Skin of body (tissue), 2 donors: ENCODE measurements around the gene PCDHA11. TPM values are rescaled to one million over a fixed set of nuclear protein-coding genes. Genes with fewer than 3 reads are reported as not detected.
"Not testable (repeated sequence)": the region's sequence is repeated elsewhere in the genome, so short reads cannot be mapped to it uniquely, and the experiment has no call there.

Experiments
- DNase-seq: peaks from one replicate; lab custom pipeline; 2025; lab: John Stamatoyannopoulos, UW
- total RNA-seq: library from RNA; depleted of rRNA; stranded (reverse); fragments of >200 nt; gene quantifications from one replicate; pipeline ENCODE4 v1.2.3, GENCODE V29; 2014

PCDHA11 gene, protein sequence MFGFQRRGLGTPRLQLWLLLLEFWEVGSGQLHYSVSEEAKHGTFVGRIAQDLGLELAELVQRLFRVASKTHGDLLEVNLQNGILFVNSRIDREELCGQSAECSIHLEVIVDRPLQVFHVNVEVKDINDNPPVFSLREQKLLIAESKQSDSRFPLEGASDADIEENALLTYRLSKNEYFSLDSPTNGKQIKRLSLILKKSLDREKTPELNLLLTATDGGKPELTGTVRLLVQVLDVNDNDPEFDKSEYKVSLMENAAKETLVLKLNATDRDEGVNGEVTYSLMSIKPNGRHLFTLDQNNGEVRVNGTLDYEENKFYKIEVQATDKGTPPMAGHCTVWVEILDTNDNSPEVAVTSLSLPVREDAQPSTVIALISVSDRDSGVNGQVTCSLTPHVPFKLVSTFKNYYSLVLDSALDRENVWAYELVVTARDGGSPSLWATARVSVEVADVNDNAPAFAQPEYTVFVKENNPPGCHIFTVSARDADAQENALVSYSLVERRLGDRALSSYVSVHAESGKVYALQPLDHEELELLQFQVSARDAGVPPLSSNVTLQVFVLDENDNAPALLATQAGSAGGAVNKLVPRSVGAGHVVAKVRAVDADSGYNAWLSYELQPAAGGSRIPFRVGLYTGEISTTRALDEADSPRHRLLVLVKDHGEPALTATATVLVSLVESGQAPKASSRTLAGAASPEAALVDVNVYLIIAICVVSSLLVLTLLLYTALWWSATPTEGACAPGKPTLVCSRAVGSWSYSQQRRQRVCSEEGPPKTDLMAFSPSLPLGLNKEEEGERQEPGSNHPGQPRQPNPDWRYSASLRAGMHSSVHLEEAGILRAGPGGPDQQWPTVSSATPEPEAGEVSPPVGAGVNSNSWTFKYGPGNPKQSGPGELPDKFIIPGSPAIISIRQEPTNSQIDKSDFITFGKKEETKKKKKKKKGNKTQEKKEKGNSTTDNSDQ
- 0.39 TPM for total RNA-seq

DNA sequence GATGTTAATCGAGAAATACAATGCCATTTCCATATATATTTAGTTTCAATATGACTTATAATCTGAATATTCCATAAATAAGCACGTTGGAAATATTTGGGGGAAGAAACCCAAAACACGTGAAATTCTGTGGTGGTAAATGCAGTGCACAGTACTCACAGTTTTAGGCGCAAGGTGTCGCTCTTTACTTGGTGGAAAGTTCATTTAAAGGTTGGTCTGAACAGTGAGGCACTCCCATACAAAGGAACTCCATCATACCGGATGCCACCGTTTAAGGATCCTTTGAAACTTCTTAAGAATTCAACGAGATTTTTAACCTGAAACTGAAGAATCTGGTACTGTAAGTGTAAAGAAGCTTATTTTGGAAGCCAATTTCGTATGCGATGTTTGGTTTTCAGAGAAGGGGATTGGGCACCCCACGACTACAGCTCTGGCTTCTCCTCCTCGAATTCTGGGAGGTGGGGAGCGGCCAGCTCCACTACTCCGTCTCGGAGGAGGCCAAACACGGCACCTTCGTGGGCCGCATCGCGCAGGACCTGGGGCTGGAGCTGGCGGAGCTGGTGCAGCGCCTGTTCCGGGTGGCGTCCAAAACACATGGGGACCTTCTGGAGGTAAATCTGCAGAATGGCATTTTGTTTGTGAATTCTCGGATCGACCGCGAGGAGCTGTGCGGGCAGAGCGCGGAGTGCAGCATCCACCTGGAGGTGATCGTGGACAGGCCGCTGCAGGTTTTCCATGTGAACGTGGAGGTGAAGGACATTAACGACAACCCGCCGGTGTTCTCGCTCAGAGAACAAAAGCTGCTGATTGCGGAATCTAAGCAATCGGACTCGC lies at the start of gene PCDHA11:
Gene PCDHA11, plus strand, starts transcription at position 237 of the 834 bp plus-strand sequence. Its CDS starts 147 bp downstream, at position 384.
- DNase-seq: no peak

DNA sequence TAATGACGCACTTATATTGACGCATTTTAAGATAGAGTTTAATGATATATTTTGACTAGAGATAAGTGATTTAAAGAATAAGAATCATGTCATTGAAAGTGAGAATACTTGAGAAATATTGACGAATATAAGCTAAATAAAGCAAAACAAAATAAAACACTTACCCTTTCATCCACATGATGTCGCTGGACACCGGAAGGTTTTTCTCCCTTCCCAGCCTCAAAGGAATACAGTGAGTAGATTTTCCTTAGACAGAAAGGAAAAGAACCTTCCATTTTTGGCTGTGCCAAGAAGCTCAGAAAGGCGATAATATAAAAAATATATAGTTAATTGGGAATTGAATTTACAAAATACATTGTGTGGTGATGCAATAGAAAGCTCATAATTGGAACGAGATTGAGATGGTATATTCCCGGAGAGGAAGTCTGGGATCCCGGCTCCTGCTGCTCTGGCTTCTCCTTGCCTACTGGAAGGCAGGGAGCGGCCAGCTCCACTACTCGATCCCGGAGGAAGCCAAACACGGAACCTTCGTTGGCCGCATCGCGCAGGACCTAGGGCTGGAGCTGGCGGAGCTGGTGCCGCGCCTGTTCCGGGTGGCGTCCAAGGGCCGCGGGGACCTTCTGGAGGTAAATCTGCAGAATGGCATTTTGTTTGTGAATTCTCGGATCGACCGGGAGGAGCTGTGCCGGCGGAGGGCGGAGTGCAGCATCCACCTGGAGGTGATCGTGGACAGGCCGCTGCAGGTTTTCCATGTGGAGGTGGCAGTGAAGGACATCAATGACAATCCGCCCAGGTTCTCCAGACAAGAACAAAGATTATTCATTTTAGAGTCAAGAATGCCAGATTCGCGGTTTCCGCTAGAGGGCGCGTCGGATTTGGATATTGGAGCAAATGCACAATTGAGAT lies 47.1 kb upstream of the PCDHA11 start, which contains the start of gene PCDHA5:
Gene PCDHA5, plus strand, starts transcription at position 239 of the 906 bp plus-strand sequence.
- no peak for DNase-seq

DNA sequence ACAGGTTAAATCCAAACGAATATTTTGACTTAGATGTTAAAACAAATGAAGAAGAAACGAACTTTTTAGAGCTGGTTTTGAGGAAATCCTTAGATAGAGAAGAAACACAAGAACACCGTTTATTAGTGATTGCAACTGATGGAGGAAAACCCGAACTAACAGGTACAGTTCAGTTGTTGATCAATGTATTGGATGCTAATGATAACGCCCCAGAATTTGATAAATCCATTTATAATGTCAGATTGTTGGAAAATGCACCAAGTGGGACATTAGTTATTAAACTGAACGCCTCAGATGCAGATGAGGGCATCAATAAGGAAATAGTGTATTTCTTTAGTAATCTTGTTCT lies 46.5 kb upstream of the PCDHA11 start:
- DNase-seq: no peak

DNA sequence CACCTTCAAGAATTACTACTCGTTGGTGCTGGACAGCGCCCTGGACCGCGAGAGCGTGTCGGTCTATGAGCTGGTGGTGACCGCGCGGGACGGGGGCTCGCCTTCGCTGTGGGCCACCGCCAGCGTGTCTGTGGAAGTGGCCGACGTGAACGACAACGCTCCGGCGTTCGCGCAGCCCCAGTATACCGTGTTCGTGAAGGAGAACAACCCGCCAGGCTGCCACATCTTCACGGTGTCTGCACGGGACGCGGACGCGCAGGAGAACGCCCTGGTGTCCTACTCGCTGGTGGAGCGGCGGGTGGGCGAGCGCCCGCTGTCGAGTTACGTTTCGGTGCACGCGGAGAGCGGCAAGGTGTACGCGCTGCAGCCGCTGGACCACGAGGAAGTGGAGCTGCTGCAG lies 45.8 kb upstream of the PCDHA11 start:
- DNase-seq: not testable (repeated sequence)

DNA sequence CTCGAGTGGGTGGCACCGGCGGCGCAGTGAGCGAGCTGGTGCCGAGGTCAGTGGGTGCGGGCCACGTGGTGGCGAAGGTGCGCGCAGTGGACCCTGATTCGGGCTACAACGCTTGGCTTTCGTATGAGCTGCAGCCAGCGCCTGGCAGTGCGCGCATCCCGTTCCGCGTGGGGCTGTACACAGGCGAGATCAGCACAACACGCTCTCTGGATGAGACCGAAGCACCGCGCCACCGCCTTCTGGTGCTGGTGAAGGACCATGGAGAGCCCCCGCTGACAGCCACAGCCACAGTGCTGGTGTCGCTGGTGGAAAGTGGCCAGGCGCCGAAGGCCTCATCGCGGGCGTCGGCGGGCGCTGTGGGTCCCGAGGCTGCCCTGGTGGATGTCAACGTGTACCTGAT lies 45.3 kb upstream of the PCDHA11 start:
- DNase-seq: no peak

DNA sequence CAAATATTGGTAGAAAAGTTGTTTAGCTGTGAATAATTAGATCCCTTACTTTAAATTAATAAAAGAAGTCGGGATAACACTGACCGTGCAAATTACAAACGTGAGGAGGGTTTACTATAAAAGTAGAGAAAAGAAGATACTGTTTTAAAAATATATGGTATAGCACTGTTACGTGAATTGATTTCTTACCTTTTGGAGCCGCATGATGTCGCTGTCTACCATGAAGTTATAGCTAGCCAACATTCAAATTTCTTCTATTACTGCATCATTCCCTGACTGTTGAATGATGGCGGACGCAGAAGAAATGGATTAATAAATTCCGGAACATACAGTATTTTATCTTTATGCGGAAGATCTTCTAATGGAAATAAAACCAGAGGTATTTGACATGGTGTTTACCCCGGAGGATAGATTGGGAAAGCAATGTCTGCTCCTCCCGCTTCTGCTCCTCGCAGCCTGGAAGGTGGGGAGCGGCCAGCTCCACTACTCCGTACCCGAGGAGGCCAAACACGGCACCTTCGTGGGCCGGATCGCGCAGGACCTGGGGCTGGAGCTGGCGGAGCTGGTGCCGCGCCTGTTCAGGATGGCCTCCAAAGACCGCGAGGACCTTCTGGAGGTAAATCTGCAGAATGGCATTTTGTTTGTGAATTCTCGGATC lies 40.9 kb upstream of the PCDHA11 start, which contains the start of gene PCDHA6:
Gene PCDHA6, plus strand, starts transcription at position 257 of the 658 bp plus-strand sequence. Its CDS starts 132 bp downstream, at position 389.
- DNase-seq: no peak

DNA sequence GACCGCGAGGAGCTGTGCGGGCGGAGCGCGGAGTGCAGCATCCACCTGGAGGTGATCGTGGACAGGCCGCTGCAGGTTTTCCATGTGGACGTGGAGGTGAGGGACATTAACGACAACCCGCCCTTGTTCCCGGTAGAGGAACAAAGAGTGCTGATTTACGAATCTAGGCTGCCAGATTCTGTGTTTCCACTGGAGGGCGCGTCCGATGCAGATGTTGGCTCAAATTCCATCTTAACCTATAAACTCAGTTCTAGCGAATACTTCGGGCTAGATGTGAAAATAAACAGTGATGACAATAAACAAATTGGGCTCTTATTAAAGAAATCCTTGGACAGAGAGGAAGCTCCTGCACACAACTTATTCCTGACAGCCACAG lies 40.4 kb upstream of the PCDHA11 start:
- DNase-seq: no peak

DNA sequence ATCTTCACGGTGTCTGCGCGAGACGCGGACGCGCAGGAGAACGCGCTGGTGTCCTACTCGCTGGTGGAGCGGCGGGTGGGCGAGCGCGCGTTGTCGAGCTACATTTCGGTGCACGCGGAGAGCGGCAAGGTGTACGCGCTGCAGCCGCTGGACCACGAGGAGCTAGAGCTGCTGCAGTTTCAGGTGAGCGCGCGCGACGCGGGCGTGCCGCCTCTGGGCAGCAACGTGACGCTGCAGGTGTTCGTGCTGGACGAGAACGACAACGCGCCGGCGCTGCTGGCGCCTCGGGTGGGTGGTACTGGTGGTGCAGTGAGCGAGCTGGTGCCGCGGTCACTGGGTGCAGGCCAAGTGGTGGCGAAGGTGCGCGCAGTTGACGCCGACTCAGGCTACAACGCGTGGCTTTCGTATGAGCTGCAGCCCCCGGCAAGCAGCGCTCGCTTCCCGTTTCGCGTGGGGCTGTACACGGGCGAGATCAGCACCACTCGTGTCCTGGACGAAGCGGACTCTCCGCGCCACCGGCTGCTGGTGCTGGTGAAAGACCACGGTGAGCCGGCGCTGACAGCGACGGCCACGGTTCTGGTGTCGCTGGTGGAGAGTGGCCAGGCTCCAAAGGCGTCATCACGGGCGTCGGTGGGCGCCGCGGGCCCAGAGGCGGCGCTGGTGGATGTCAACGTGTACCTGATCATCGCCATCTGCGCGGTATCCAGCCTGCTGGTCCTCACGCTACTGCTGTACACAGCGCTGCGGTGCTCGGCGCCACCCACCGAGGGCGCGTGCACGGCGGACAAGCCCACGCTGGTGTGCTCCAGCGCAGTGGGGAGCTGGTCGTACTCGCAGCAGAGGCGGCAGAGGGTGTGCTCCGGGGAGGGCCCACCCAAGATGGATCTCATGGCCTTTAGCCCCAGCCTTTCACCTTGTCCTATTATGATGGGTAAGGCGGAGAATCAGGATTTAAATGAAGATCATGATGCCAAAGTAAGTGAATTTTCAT lies 39.0 kb upstream of the PCDHA11 start:
- DNase-seq: not testable (repeated sequence)

DNA sequence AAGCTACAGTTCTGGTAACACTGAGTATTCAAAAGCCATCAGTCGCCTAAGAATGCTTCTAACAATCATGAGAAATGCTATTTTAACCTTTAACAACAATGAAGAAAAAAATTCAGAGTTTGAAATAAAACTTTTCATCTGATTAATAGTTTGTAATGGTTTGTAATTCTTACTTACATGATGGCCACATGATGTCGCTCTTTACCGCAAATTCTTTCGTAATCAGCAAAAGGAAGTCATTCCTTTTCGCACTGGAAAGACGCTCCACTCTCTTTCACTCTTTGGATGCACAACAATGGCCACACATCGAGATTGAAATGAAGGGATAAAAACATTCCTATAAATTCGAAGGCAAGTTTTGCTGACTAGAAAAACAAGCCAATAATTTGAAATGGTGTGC lies 34.8 kb upstream of the PCDHA11 start, which contains the start of gene PCDHA7:
Gene PCDHA7, plus strand, starts transcription at position 277 of the 400 bp plus-strand sequence. Its CDS starts 115 bp downstream, at position 392.
- DNase-seq: no peak

DNA sequence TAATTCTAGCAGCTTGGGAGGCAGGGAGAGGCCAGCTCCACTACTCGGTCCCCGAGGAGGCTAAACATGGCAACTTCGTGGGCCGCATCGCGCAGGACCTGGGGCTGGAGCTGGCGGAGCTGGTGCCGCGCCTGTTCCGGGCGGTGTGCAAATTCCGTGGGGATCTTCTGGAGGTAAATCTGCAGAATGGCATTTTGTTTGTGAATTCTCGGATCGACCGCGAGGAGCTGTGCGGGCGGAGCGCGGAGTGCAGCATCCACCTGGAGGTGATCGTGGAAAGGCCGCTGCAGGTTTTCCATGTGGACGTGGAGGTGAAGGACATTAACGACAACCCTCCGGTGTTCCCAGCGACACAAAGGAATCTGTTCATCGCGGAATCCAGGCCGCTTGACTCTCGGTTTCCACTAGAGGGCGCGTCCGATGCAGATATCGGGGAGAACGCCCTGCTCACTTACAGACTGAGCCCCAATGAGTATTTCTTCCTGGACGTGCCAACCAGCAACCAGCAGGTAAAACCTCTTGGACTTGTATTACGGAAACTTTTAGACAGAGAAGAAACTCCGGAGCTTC lies 34.2 kb upstream of the PCDHA11 start:
- DNase-seq: not testable (repeated sequence)

DNA sequence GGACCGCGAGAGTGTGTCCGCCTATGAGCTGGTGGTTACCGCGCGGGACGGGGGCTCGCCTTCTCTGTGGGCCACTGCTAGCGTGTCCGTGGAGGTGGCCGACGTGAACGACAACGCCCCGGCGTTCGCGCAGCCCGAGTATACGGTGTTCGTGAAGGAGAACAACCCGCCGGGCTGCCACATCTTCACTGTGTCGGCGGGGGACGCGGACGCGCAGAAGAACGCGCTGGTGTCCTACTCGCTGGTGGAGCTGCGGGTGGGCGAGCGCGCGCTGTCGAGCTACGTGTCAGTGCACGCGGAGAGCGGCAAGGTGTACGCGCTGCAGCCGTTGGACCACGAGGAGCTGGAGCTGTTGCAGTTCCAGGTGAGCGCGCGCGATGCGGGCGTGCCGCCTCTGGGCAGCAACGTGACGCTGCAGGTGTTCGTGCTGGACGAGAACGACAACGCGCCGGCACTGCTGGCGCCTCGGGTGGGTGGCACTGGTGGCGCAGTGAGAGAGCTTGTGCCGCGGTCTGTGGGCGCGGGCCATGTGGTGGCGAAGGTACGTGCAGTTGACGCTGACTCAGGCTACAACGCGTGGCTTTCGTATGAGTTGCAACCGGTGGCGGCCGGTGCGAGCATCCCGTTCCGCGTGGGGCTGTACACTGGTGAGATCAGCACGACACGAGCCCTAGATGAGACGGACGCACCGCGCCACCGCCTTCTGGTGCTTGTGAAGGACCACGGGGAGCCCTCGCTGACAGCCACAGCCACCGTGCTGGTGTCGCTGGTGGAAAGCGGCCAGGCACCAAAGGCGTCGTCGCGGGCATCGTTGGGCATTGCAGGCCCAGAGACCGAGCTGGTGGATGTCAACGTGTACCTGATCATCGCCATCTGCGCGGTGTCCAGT lies 32.9 kb upstream of the PCDHA11 start:
- DNase-seq: no peak

DNA sequence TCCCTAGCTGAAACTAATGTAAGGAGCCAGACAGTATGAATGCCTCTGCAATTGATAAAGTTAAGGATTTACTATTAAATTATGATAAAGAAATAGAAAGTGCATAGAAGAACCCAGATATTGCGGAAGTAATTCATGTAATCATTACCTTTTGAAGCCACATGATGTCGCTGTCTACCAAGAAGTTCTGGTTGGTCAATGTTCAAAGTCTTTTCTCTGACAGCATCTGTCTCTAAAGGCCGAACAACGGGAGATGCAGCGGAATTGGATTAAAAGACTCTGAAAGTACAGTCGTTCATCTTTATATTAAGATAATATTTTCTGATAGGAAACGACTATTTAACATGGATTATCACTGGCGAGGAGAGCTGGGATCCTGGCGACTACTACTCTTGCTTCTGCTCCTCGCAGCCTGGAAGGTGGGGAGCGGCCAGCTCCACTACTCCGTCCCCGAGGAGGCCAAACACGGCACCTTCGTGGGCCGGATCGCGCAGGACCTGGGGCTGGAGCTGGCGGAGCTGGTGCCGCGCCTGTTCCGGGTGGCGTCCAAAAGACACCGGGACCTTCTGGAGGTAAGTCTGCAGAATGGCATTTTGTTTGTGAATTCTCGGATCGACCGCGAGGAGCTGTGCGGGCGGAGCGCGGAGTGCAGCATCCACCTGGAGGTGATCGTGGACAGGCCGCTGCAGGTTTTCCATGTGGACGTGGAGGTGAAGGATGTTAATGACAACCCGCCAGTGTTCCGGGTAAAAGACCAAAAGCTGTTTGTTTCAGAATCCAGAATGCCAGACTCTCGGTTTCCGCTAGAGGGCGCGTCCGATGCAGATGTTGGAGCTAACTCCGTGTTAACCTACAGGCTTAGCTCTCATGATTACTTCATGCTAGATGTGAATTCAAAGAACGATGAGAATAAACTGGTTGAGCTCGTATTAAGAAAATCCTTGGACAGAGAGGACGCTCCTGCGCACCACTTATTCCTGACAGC lies 27.5 kb upstream of the PCDHA11 start, which contains the start of gene PCDHA8:
Gene PCDHA8, plus strand, starts transcription at position 210 of the 985 bp plus-strand sequence. Its CDS starts 135 bp downstream, at position 345.
- DNase-seq: no peak

DNA sequence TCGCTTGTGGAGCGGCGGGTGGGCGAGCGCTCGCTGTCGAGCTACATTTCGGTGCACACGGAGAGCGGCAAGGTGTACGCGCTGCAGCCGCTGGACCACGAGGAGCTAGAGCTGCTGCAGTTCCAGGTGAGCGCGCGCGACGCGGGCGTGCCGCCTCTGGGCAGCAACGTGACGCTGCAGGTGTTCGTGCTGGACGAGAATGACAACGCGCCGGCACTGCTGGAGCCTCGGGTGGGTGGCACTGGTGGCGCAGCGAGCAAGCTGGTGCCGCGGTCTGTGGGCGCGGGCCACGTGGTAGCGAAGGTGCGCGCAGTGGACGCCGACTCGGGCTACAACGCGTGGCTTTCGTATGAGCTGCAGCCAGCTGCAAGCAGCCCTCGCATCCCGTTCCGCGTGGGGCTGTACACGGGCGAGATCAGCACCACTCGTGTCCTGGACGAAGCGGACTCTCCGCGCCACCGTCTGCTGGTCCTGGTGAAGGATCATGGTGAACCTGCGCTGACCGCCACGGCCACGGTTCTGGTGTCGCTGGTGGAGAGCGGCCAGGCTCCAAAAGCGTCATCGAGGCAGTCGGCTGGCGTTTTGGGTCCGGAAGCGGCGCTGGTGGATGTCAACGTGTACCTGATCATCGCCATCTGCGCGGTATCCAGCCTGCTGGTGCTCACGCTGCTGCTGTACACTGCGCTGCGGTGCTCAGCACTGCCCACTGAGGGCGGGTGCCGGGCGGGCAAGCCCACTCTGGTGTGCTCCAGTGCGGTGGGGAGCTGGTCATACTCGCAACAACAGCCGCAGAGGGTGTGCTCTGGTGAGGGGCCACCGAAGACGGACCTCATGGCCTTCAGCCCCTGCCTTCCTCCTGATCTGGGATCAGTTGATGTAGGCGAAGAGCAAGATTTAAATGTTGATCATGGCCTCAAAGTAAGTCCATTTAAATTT lies 25.7 kb upstream of the PCDHA11 start:
- DNase-seq: no peak
